Suprapubic skin (tissue), 4 donors: Measurements from ENCODE around the gene NAALADL2. TPM values are rescaled to one million over a fixed set of nuclear protein-coding genes. Genes with fewer than 3 reads are reported as not detected.

ENCODE experiments used
- DNase-seq, 2 donors: peaks; one replicate each; pipeline ENCODE4 v3.0.0-alpha.2; 2019; ENCODE audit warnings: low spot score in 2 of 2
- H3K27ac ChIP-seq: fragments of 200-600 bp; sonication (generic); one replicate; pipeline ENCODE4 v1.5.1; 2019
- H3K27me3 ChIP-seq: fragments of 200-600 bp; sonication (generic); one replicate; pipeline ENCODE4 v1.5.1; 2019
- H3K36me3 ChIP-seq: fragments of 200-600 bp; sonication (generic); one replicate; pipeline ENCODE4 v1.5.1; 2019
- H3K4me1 ChIP-seq: fragments of 200-600 bp; sonication (generic); one replicate; pipeline ENCODE4 v1.5.1; 2019
- H3K4me3 ChIP-seq: fragments of 200-600 bp; sonication (generic); one replicate; pipeline ENCODE4 v1.5.1; 2019; ENCODE audit warnings: mild to moderate bottlenecking
- H3K9me3 ChIP-seq: fragments of 200-600 bp; sonication (generic); one replicate; pipeline ENCODE4 v1.5.1; 2019
- EP300 ChIP-seq: sonication (generic); formaldehyde crosslinking; IDR thresholded peaks from one replicate; pipeline ENCODE4 v1.6.1; 2017; ENCODE audit warnings: antibody characterized with exemption
- POLR2A ChIP-seq, 2 donors: fragments of 450-650 bp; IDR thresholded peaks; one replicate each; pipeline ENCODE4 v1.6.1; 2017; ENCODE audit warnings: antibody characterized with exemption in 2 of 2, mild to moderate bottlenecking in 2 of 2, moderate library complexity in 2 of 2
- POLR2AphosphoS5 ChIP-seq, 3 donors: sonication (generic); formaldehyde crosslinking; IDR thresholded peaks; one replicate each; pipeline ENCODE4 v1.6.1; 2017; ENCODE audit warnings: antibody characterized with exemption in 3 of 3
- WGBS: methylation state at CpG from one replicate; pipeline ENCODE4 v1.1.5; 2018; 5-methylcytosine and 5-hydroxymethylcytosine counted together
- total RNA-seq, 4 donors: library from RNA; depleted of rRNA; stranded (reverse); fragments of >200 nt; gene quantifications; one replicate each; pipeline ENCODE4 v1.1.0, GENCODE V29; 2016
- TF ChIP-seq, protein P1 (sequence below), 2 donors: fragments of 200-600 bp in 1 of 2; fragments of 450-650 bp in 1 of 2; sonication (generic) in 1 of 2; IDR thresholded peaks; one replicate each; pipeline ENCODE4 v1.5.1; 2016 to 2019; ENCODE audit warnings: antibody characterized with exemption in 2 of 2, mild to moderate bottlenecking in 1 of 2, moderate library complexity in 1 of 2

The NAALADL2 gene
- total RNA-seq, 4 donors from 2014 or later = 4.0 to 10.5 (median 8.5) TPM

DNA sequence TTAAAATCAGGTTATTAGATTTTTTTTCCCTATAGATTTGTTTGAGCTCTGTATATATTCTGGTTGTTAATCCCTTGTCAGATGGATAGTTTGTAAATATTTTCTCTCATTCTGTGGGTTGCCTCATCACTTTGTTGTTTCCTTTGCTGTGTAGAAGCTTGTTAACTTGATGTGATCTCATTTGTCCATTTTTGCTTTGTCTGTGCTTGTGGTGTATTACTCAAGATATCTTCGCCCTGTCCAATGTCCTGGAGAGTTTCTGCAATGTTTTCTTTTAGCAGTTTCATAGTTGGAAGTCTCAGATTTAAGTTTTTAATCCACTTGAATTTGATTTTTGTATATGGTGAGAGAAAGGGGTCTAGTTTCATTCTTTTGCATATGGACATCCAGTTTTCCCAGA, 699.1 kb downstream of the NAALADL2 start:
- H3K36me3 ChIP-seq = no peaks in the 10 kb centered on the region
- no peak overlapping the region for H3K4me3 ChIP-seq
- 89% methylated on average over 1 of the region's 1 CpG for WGBS

DNA sequence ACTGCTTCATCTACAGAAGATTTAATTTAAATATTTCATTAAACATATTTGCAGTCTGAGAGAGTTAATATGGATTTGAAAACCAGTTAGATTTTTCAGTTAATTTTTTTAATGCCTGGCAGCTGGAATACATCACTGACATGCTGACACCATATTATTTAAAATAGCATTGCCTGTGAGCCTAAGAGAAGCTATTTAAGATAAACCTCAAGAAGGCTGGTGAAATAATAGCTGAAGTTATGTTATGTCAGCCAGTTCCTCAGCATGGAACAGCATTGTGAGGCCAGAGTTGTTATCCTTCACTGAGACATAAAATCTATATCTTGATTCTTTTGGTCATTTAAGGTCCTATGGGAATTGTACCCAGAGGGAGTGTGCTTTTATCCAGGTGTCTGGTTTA, 705.2 kb downstream of the NAALADL2 start:
- Histone ChIP-seq H3K4me1 (no peaks in the 10 kb centered on the region), H3K27me3 (no peaks in the 10 kb centered on the region), H3K36me3 (no peaks in the 10 kb centered on the region), H3K9me3 (no peaks in the 10 kb centered on the region), H3K27ac (no peak overlapping the region), H3K4me3 (no peak overlapping the region)
- DNase-seq = no peak
- TF ChIP-seq EP300 (no peak), POLR2A (IDR thresholded peaks at IDR 0.05) (no peak), POLR2AphosphoS5 (IDR thresholded peaks at IDR 0.05) (no peak)
- TF ChIP-seq, protein P1, sequence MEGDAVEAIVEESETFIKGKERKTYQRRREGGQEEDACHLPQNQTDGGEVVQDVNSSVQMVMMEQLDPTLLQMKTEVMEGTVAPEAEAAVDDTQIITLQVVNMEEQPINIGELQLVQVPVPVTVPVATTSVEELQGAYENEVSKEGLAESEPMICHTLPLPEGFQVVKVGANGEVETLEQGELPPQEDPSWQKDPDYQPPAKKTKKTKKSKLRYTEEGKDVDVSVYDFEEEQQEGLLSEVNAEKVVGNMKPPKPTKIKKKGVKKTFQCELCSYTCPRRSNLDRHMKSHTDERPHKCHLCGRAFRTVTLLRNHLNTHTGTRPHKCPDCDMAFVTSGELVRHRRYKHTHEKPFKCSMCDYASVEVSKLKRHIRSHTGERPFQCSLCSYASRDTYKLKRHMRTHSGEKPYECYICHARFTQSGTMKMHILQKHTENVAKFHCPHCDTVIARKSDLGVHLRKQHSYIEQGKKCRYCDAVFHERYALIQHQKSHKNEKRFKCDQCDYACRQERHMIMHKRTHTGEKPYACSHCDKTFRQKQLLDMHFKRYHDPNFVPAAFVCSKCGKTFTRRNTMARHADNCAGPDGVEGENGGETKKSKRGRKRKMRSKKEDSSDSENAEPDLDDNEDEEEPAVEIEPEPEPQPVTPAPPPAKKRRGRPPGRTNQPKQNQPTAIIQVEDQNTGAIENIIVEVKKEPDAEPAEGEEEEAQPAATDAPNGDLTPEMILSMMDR (IDR thresholded peaks at IDR 0.05) = no peak

More for the DNA sequence above, 699.1 kb downstream of the NAALADL2 start:
- no peaks in the 10 kb centered on the region for H3K27me3 ChIP-seq
- no peaks in the 10 kb centered on the region for H3K4me1 ChIP-seq
- no peak for TF ChIP-seq POLR2AphosphoS5 (IDR thresholded peaks at IDR 0.05)
- no peak for TF ChIP-seq EP300
- TF ChIP-seq, protein P1 (IDR thresholded peaks at IDR 0.05) = no peak
- TF ChIP-seq POLR2A (IDR thresholded peaks at IDR 0.05) = no peak
- H3K27ac ChIP-seq = no peak overlapping the region
- no peak for DNase-seq
- no peaks in the 10 kb centered on the region for H3K9me3 ChIP-seq

DNA sequence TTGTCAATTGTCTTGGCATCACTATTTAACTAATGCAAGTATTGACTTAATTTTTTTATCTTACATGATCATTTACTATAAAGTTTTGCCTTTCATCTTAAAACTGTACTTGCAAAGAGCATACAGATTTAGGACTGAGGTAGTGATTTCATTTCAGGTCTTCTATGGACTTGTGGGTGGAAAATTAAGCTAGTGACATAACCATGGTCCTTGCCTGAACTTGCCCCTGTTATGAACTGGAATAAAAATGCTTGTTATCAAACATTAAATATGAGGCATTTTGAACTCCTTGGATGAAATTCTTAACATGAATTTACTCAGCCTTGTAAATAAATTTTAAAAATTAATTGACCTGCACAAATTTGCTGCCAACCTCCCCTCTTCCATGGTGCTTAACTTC, 712.0 kb downstream of the NAALADL2 start:
- H3K36me3 ChIP-seq = no peaks in the 10 kb centered on the region
- no peaks in the 10 kb centered on the region for H3K4me1 ChIP-seq
- H3K27ac ChIP-seq = no peak overlapping the region
- no peak for DNase-seq
- no peaks in the 10 kb centered on the region for H3K27me3 ChIP-seq
- TF ChIP-seq, protein P1 (IDR thresholded peaks at IDR 0.05) = no peak
- TF ChIP-seq POLR2AphosphoS5 (IDR thresholded peaks at IDR 0.05) (no peak), EP300 (no peak), POLR2A (IDR thresholded peaks at IDR 0.05) (no peak)
- no peaks in the 10 kb centered on the region for H3K9me3 ChIP-seq
- no peak overlapping the region for H3K4me3 ChIP-seq

DNA sequence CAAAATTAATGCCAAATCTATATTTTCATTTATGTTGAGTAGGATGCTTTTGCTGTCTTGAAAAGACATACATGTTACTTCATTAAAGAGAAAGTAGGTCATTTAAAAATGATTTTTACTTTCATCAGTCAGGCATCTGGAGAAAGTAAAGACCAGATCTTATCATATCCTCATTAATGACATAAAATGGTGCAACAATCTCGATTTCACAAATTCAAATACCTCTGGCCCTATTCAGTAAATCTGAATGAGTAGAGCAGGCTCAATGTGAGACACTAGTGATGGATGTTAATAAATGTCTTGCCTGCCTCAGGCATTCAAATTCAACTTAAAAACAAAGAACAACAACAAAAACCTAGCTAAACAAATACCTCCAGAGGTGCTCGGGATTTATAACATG, 714.1 kb downstream of the NAALADL2 start:
- Histone ChIP-seq H3K9me3 (no peaks in the 10 kb centered on the region), H3K36me3 (no peaks in the 10 kb centered on the region), H3K4me1 (no peaks in the 10 kb centered on the region), H3K4me3 (no peak overlapping the region), H3K27ac (no peak overlapping the region), H3K27me3 (no peaks in the 10 kb centered on the region)
- 66% methylated on average over 2 of the region's 2 CpGs for WGBS
- no peak for DNase-seq
- no peak for TF ChIP-seq POLR2AphosphoS5 (IDR thresholded peaks at IDR 0.05)
- TF ChIP-seq, protein P1 (IDR thresholded peaks at IDR 0.05) = no peak

DNA sequence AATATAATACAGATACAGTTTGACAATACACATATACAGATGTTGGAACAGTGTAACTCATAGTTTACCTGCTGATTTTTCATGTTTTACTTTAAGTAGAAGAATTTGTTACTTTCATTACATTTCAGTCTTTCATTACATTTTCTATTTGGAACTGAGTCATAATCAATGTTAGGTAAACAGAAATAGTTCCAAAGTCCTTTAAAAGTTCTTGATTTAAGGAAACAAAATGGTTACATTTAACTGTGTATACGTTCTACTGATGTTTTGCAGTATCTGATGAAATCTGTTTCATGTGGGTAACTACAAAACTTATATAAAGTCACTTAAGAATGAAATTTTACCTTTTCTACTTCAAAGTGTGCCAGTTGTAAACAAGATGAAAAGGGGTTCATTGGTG, 721.2 kb downstream of the NAALADL2 start:
- Histone ChIP-seq H3K36me3 (no peaks in the 10 kb centered on the region), H3K27me3 (no peaks in the 10 kb centered on the region), H3K9me3 (no peaks in the 10 kb centered on the region), H3K27ac (no peak overlapping the region), H3K4me1 (no peaks in the 10 kb centered on the region), H3K4me3 (no peak overlapping the region)
- WGBS = 87% methylated on average over 1 of the region's 1 CpG
- TF ChIP-seq POLR2A (IDR thresholded peaks at IDR 0.05) (no peak), EP300 (no peak), POLR2AphosphoS5 (IDR thresholded peaks at IDR 0.05) (no peak)
- TF ChIP-seq, protein P1 (IDR thresholded peaks at IDR 0.05) = no peak
- no peak for DNase-seq
